Stimulated activated CD4-positive, alpha-beta T cell treated with anti-CD3 and anti-CD28 coated beads, Interleukin-4, amount 100 ng/mL, for 1 hour (primary cell): ENCODE results near the gene CAMK2A.
"Not testable (repeated sequence)": the region's sequence is repeated elsewhere in the genome, so short reads cannot be mapped to it uniquely, and the experiment has no call there.

Experiments
- DNase-seq: peaks from one replicate; pipeline ENCODE4 v3.0.0-alpha.2; 2020

CAMK2A gene

GRCh38 chr5:150253416-150254208 is 36.0 kb downstream of the CAMK2A start:
- no peak for DNase-seq

- no peak for DNase-seq
Measured at GRCh38 chr5:150252489-150252888, 37.1 kb downstream of the CAMK2A start.

GRCh38 chr5:150251504-150251903 is 38.1 kb downstream of the CAMK2A start:
- DNase-seq: no peak

GRCh38 chr5:150249744-150250143 is 39.8 kb downstream of the CAMK2A start:
- DNase-seq: no peak

GRCh38 chr5:150248946-150249345 is 40.6 kb downstream of the CAMK2A start:
- DNase-seq: no peak

GRCh38 chr5:150248493-150248892 is 41.1 kb downstream of the CAMK2A start:
- not testable (repeated sequence) for DNase-seq

GRCh38 chr5:150247726-150248125 is 41.8 kb downstream of the CAMK2A start:
- no peak for DNase-seq

- DNase-seq: no peak
Measured at GRCh38 chr5:150246835-150247234, 42.7 kb downstream of the CAMK2A start.

- no peak for DNase-seq
Measured at GRCh38 chr5:150246429-150246828, 43.1 kb downstream of the CAMK2A start.

- no peak for DNase-seq
Measured at GRCh38 chr5:150245808-150246207, 43.8 kb downstream of the CAMK2A start.

- no peak for DNase-seq
Measured at GRCh38 chr5:150245111-150245789, 44.3 kb downstream of the CAMK2A start.

GRCh38 chr5:150244209-150244608 is 45.4 kb downstream of the CAMK2A start:
- DNase-seq: no peak

GRCh38 chr5:150243590-150243989 is 46.0 kb downstream of the CAMK2A start:
- DNase-seq: no peak

GRCh38 chr5:150242251-150242894 is 47.2 kb downstream of the CAMK2A start:
- no peak for DNase-seq

GRCh38 chr5:150241298-150242160 is 48.0 kb downstream of the CAMK2A start:
- no peak for DNase-seq

- no peak for DNase-seq
Measured at GRCh38 chr5:150239794-150240122, 49.8 kb downstream of the CAMK2A start.

- DNase-seq: no peak
Measured at GRCh38 chr5:150239099-150239793, 50.3 kb downstream of the CAMK2A start.

- no peak for DNase-seq
Measured at GRCh38 chr5:150238646-150239045, 50.9 kb downstream of the CAMK2A start.

- DNase-seq: no peak
Measured at GRCh38 chr5:150236981-150237754, 52.4 kb downstream of the CAMK2A start.

GRCh38 chr5:150236313-150236712 is 53.3 kb downstream of the CAMK2A start:
- no peak for DNase-seq

- DNase-seq: no peak
Measured at GRCh38 chr5:150235500-150235854, 54.1 kb downstream of the CAMK2A start.
